Left renal pelvis (tissue), 4 donors: ENCODE data around the gene KRTCAP3. TPM values are rescaled to one million over a fixed set of nuclear protein-coding genes. Genes with fewer than 3 reads are reported as not detected.
A peak's percentile ranks its signal among the peaks of the same experiment; 100 is the strongest.
"Not testable (repeated sequence)": the region's sequence is repeated elsewhere in the genome, so short reads cannot be mapped to it uniquely, and the experiment has no call there.

Experiments used
- DNase-seq, 4 donors: peaks; one replicate each; pipeline ENCODE4 v3.0.0-alpha.2; 2013; ENCODE audit warnings: low read depth in 4 of 4, low spot score in 3 of 4
- polyA plus RNA-seq, 4 donors: library from polyadenylated mRNA; unstranded; fragments of 120-200 nt; gene quantifications; one replicate each; pipeline ENCODE4 v1.2.1, GENCODE V29; 2013; ENCODE audit not compliant: insufficient read length in 4 of 4

KRTCAP3 gene, protein sequence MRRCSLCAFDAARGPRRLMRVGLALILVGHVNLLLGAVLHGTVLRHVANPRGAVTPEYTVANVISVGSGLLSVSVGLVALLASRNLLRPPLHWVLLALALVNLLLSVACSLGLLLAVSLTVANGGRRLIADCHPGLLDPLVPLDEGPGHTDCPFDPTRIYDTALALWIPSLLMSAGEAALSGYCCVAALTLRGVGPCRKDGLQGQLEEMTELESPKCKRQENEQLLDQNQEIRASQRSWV
- 1 to 10 TPM; 2.7 to 8.3 (median 6.5) TPM for polyA plus RNA-seq

- DNase-seq = no peak
These were observed at the start of gene KRTCAP3 for GRCh38 chr2:27441958-27442919. KRTCAP3 (plus strand) TSS chr2:27442381; CDS start chr2:27442413, 32 bp downstream.

DNA sequence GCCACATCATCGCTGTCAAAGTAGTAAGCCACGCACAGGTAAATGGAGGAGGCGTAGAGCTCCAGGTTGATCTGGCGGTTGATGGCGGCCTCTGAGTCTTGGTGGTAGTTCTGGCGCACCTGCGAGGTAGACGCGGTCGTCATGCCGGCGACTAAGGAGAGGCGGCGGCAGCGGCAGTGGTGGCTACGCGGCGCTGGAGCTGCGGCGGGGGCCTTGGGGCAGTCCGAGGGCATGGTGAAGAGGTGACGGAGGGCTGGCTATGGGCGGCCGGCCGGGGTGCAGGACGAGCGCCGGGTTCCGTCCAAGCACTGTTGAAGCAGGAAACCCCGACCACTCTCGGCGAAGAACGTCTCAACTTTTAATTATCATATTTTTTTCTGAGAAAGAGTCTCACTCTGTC lies 49.0 kb upstream of the KRTCAP3 start:
- DNase-seq = no peak

GRCh38 chr2:27398962-27399361 lies 43.2 kb upstream of the KRTCAP3 start:
- no peak for DNase-seq

DNA sequence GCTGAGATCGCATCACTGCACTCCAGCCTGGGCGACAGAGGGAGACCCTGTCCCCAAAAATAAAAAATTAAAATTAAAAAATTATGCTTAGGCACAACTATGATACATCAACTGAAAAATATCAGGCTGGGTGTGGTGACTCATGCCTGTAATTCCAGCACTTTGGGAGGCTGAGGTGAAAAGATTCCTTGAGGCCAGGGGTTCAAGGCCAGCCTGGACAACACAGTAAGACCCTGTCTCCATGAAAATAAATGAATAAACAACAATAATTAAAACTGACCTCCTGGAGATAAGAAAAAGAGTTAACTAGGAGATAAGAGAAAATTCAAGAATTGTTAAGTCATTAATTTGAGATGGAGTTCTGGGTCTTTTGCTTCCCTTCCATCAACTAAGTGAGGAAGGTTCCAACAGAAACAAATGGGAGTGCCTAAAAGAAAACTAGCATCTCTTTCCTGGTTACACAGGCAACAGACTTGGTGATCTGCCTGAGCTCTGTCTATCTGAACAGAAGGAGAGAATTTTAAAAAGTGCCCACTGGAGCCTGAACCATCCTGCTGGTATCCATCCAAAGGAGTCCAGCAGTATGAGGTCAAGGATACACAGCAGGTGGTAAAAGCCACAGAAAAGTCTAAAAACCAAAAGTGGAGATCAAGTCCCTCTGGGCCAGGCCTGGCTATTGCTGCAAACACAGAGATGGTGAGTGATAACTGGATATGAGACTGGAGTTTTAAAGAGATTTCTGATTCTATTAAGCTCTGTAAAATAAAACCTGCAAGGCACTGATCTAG lies 41.6 kb upstream of the KRTCAP3 start:
- DNase-seq = no peak

DNA sequence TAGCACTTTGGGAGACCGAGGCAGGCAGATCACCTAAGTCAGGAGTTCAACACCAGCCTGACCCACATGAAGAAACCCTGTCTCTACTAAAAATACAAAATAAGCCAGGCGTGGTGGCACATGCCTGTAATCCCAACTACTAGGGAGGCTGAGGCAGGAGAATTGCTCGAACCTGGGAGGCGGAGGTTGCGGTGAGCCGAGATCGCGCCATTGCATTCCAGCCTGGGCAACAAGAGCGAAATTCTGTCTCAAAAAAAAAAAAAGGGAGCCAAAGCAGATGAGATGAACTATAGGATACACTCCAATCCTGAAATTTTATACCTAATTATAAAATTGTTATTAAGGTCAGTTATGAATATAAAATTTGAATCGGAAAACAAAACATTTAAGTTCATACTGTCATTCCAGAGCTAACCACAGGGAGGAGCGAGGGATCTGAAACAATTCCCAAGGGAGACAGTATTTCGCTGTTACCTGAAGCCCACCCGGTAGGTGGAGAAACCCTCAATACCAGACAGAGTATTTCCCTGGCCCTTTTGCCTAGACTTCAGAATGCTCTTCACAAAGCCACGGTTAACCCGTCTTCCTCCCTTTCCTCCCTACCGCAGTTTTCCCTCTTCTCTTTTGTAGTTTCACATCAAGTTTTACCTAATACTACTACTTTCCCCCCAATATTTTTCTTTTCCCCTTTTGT lies 34.2 kb upstream of the KRTCAP3 start:
- DNase-seq = no peak

DNA sequence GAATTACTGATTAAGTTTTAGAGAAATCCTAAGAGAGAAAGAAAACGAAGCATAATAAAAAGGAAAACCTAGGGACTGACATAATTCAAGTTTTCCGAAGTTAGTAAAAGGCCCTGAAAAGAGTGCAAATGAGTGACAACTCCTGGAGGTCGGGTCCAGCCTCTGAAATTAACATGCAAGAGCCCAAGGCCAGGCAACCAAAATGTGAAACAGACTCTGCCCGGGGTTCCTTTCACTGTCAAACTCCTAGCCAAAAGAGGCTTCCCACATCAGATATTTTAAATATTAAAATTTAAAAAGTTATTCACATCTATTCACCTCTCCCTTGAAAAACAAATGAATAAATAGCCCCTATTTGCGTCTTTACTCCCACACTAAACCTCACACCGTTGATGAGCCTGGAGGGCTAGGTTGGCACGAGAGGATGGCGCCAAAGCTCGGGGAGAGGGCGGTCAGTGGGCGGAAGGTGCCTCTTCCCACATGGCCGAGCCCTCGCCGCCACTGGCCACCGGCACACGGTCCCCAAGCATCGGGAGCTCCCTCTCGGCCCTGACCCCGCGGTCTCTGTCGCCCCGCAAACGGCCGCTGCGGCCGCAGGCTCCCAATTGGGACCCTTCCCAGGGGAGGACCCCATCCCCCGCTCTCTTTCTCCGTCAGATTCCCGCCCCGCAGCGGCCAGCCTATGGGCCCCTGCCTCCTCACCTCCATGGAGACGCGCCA lies 33.4 kb upstream of the KRTCAP3 start:
- DNase-seq = no peak

GRCh38 chr2:27409321-27410073 lies 32.7 kb upstream of the KRTCAP3 start, which contains the start of gene PPM1G:
PPM1G (minus strand) TSS chr2:27409591; CDS start chr2:27409422, 169 bp downstream.
- DNase-seq = peak; percentile 83 to 88 (median 86)

- DNase-seq = no peak
These were observed 29.6 kb upstream of the KRTCAP3 start for GRCh38 chr2:27412419-27413152.

GRCh38 chr2:27416151-27416550 lies 26.0 kb upstream of the KRTCAP3 start:
- DNase-seq = no peak

DNA sequence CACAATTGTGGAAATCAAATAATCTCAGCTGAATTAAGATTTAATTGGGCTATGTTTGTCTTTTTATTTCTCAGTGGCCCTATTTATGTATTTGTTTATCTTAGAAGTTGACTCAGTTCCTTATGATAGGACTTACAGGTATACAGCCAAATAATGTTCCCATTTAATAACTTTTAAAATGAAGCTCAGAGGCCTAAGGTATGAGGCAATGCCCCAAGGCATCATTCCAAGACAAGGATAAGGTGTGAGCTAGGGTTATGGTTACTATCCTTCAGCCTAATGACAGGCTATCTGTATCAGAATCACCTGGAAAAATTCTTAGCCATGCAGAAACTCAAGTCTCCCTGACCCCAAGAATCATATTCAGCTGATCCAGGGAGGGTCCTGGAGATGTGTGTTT lies 21.2 kb upstream of the KRTCAP3 start:
- DNase-seq = no peak

DNA sequence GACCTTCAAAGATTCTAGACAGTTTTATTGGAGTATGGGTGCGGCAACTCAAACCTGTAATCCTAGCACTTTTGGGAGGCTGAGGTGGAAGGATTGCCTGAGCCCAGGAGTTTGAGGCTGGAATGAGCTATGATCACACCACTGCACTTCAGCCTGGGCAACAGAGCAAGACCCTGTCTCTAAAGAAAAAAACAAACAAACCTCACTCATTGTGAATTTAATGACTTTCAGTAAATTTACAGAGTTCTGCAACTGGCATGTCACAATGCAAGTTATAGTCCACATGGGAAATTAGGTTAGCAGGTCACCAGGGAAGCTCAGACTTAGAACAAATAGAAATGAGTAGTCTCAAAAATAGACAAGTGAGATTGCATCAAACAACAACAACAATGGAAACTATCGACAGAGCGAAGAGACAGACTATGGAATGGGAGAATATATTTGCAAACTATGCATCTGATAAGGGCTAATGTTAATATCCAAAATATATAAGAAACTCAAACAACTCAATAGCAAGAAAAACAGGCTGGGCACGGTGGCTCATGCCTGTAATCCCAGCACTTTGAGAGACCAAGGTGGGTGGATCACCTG lies 20.4 kb upstream of the KRTCAP3 start:
- DNase-seq = no peak

DNA sequence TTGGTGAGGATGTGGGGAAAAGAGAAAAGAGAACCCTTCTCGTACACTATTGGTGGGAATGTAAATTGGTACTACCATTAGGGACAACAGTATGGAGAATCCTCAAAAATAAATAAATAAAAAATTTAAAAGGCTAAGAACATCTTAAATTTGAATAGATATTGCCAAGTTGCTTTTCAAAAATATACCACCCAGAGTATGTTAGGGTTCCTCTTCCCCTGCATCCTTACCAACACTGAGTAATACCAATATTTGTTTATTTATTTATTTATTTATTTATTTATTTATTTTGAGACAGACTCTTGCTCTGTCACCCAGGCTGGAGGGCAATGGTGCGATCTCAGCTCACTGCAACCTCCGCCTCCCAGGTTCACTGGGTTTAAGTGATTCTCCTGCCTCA lies 19.2 kb upstream of the KRTCAP3 start:
- DNase-seq = no peak

GRCh38 chr2:27425039-27425438 lies 17.1 kb upstream of the KRTCAP3 start:
- not testable (repeated sequence) for DNase-seq

DNA sequence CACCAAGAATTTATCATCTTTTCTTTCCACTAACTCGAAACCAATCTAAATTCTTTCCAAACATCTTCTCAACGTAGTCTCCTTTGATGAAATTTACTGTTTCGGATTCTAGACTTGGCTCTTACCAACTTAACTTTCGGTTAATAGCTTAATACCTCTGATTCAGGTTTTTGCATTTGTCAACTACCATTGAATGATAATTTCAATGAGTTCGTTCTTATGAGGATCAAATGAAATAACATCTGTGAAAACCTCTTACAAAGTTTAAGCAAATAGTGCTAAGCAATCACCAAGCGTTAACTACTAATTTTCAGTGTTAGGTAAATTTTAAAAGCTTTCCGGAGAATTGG lies 14.3 kb upstream of the KRTCAP3 start:
- DNase-seq = no peak

- DNase-seq = peak; percentile 82 to 89 (median 88)
These were observed 13.8 kb upstream of the KRTCAP3 start, which contains the start of gene NRBP1 for GRCh38 chr2:27428213-27428977. NRBP1 (plus strand) TSS chr2:27428631; CDS start chr2:27433274, 4,643 bp downstream.

DNA sequence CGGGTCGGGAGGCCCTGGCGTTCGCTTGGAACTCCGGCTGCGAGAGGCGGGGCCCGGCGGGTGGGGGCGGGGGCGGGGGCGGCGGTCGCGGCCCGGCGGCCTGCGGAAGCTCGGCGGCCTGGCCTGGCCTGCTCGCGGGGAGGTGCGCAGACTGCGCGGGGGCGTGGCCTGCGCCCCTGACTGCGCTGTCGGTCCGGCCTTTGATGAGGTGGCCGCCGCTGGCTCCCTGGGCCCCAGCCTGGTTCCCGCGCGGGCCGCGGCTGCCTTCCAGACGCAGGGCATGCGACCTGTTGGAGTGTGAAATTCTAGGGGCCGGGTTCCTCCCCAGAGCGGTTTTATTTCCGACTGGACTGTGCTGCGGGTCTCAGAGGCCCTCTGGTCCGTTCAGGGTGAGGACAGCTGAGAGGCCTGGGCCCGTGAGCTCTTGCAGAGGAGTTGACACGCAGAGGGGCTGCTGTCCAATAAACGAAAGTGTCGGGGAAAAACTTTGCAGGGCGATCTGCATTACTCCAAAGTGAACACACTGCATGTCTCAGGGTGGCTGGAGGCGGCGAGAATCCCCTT lies 13.1 kb upstream of the KRTCAP3 start:
- peak in 2 of 4 donors; percentile 57 to 69 for DNase-seq

DNA sequence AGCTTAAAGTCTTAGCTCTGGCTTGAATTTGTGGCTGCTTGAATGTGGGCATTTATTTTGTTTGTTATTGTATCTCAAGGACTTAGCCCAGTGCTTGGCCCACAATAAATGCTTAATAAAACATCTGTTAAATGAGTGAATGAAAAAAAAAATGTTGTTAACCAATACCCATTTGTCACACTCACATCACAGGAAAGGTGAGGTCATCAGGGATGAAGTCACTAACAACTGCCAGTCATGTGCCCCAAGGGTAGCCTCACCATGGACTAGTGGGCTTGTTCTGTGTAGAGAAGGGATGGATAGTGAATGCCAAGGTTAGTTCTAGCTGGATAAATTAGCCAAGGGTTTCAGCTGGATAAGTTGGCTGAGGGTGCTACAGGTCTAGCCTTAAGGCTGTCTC lies 10.8 kb upstream of the KRTCAP3 start:
- DNase-seq = no peak
